K562 (cell line): ENCODE data around the gene CPT1B. TPM values are rescaled to one million over a fixed set of nuclear protein-coding genes. Genes with fewer than 3 reads are reported as not detected.

ENCODE experiments used
- NRF1 ChIP-seq, 2 experiments: fragments of 450-650 bp; IDR thresholded peaks in 1 of 2; conservative IDR thresholded peaks in 1 of 2; 2 replicates each; pipeline ENCODE4 v1.6.1; 2014; ENCODE audit warnings: mild to moderate bottlenecking in 2 of 2
- SRSF3 ChIP-seq: fragments of 200-400 bp; formaldehyde crosslinking; IDR thresholded peaks from 2 replicates; pipeline ENCODE4 v1.6.1; 2016; ENCODE audit warnings: mild to moderate bottlenecking, low read length, moderate library complexity; ENCODE audit not compliant: insufficient read depth
- ZBTB12 ChIP-seq: fragments of 250-450 bp; sonication (Bioruptor Pico); IDR thresholded peaks from 2 replicates; pipeline ENCODE4 v1.4.0; 2020
- polyA plus RNA-seq, 8 experiments: library from polyadenylated mRNA; depleted of rRNA in 4 of 8; stranded (reverse) in 5 of 8; unstranded in 3 of 8; fragments of >200 nt; fragmentation: Nextera tagmentation in 2 of 8; fragmentation: Illumina TruSeq in 1 of 8; extraction: Ambion mirVana in 2 of 8; extraction: Trizol in 1 of 8; gene quantifications; 2 replicates each; pipeline versions ENCODE4 v1.2.1 to v1.2.3, GENCODE V29; 2011 to 2014; ENCODE audit warnings: inconsistent platforms in 1 of 8, missing spikeins in 1 of 8
- total RNA-seq, 7 experiments: library from RNA; depleted of rRNA in 6 of 7; stranded (reverse); fragments of >200 nt in 6 of 7; fragmentation: Illumina TruSeq in 2 of 7; extraction: Trizol in 2 of 7; gene quantifications; 2 replicates each; pipeline versions ENCODE4 v1.2.1 to v1.2.3, GENCODE V29; 2011 to 2021; ENCODE audit warnings: low replicate concordance in 1 of 7
- TF ChIP-seq, protein P1 (sequence below): fragments of 250-450 bp; sonication (Bioruptor Pico); IDR thresholded peaks from 2 replicates; pipeline ENCODE4 v1.5.0; 2022; ENCODE audit warnings: mild to moderate bottlenecking
- TF ChIP-seq, protein P2 (sequence below): sonication (generic); formaldehyde crosslinking; IDR thresholded peaks from 2 replicates; pipeline ENCODE4 v1.9.0; 2022; ENCODE audit warnings: mild to moderate bottlenecking, missing genetic modification reagents

Gene CPT1B
- total and polyA plus RNA-seq, 9 of the 15 experiments (the other 6 are each of a cell fraction or from before 2014, with no cell fraction given): 0.35 to 6.1 (median 2.6) TPM

DNA sequence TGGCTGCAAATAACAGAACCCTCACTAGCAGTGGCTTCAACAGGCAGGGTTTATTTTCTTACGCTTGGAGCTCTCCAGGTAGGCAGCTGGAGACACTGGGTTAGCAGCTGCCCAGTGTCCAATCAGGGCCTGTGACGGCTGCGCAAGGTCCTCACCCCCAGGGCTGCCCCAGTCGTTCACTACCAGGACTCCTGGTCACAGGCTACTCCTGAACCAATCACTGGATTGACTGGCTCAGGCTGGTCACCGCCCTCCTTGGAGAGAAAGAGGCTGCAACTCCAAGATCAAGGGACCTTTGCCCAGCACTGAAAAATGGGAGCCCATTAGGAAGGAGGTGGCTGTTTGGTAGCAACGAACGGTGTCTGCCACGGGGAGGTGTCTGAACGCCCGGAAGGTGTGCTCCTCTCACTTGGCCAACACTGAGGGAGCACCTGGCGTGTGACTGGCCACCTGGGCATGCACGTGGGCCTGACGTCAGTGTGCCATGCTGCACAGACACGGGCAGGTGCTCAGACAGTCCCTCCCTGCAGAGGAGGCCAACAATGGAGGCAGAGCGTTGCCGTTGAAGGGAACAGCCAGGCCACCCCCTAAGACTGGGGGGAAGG, 44.6 kb upstream of the CPT1B start (continued):
- TF ChIP-seq ZBTB12 (CRISPR knock-in tag) (no peak), SRSF3 (no peak), NRF1 (conservative IDR thresholded peaks at IDR 0.05 in 1 of 2, IDR thresholded peaks at IDR 0.05 in 1 of 2) (no peak)
- TF ChIP-seq, protein P1, sequence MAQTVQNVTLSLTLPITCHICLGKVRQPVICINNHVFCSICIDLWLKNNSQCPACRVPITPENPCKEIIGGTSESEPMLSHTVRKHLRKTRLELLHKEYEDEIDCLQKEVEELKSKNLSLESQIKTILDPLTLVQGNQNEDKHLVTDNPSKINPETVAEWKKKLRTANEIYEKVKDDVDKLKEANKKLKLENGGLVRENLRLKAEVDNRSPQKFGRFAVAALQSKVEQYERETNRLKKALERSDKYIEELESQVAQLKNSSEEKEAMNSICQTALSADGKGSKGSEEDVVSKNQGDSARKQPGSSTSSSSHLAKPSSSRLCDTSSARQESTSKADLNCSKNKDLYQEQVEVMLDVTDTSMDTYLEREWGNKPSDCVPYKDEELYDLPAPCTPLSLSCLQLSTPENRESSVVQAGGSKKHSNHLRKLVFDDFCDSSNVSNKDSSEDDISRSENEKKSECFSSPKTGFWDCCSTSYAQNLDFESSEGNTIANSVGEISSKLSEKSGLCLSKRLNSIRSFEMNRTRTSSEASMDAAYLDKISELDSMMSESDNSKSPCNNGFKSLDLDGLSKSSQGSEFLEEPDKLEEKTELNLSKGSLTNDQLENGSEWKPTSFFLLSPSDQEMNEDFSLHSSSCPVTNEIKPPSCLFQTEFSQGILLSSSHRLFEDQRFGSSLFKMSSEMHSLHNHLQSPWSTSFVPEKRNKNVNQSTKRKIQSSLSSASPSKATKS: no peak
- TF ChIP-seq, protein P2, sequence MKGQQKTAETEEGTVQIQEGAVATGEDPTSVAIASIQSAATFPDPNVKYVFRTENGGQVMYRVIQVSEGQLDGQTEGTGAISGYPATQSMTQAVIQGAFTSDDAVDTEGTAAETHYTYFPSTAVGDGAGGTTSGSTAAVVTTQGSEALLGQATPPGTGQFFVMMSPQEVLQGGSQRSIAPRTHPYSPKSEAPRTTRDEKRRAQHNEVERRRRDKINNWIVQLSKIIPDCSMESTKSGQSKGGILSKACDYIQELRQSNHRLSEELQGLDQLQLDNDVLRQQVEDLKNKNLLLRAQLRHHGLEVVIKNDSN (CRISPR knock-in tag): no peak
